Measurements from ENCODE around the gene CDHR2.

GRCh38 chr5:176543428-176544182 is 5.5 kb upstream of the CDHR2 start:
- TF ChIP-seq POLR2AphosphoS5 (IDR thresholded peaks at IDR 0.05; ENCODE audit: low read depth, low read length), result 0 out of 2 replicates have a peak, but pooled peaks have one; percentile 32
- peak; percentile 65; the same call in 1 of the 2 replicates for TF ChIP-seq POLR2A (IDR thresholded peaks at IDR 0.05; ENCODE audit: low read depth, low read length)
